Psoas muscle (tissue), 8 donors: ENCODE measurements around the gene IRX3. TPM values are rescaled to one million over a fixed set of nuclear protein-coding genes. Genes with fewer than 3 reads are reported as not detected.

Source experiments
- ATAC-seq, 4 donors: fragments of 200-7000 bp; cut with Tn5 transposase; one replicate each; pipeline ENCODE4 v1.9.1; 2020; ENCODE audit warnings: moderate library complexity in 3 of 4, mild to moderate bottlenecking in 2 of 4
- DNase-seq, 2 donors: peaks; one replicate each; pipeline ENCODE4 v3.0.0-alpha.2; 2020
- H3K27ac ChIP-seq: fragments of 200-600 bp; one replicate; pipeline ENCODE4 v1.8.0; 2022
- H3K27me3 ChIP-seq, 3 donors: fragments of 200-600 bp in 1 of 3; one replicate each; pipeline versions ENCODE4 v1.6.1 to v1.8.0; 2013 to 2022; ENCODE audit warnings: low read length in 2 of 3, mild to moderate bottlenecking in 2 of 3, moderate library complexity in 1 of 3; ENCODE audit not compliant: insufficient read depth in 3 of 3
- H3K36me3 ChIP-seq, 2 donors: fragments of 200-600 bp in 1 of 2; one replicate each; pipeline versions ENCODE4 v1.6.1 to v1.8.0; 2013 to 2022; ENCODE audit warnings: low read depth in 1 of 2, mild to moderate bottlenecking in 1 of 2, moderate library complexity in 1 of 2; ENCODE audit not compliant: insufficient read depth in 1 of 2
- H3K4me1 ChIP-seq: fragments of 200-600 bp; one replicate; pipeline ENCODE4 v1.8.0; 2022
- H3K4me3 ChIP-seq: fragments of 200-600 bp; one replicate; pipeline ENCODE4 v1.8.0; 2022; ENCODE audit warnings: mild to moderate bottlenecking
- H3K9me3 ChIP-seq: fragments of 200-600 bp; one replicate; pipeline ENCODE4 v1.8.0; 2022
- WGBS, 3 donors: extraction: QIAGEN DNeasy Blood & Tissue Kit; methylation state at CpG; one replicate each; pipeline versions ENCODE4 v1.1.6 to v1.1.7; 2013; 5-methylcytosine and 5-hydroxymethylcytosine counted together
- intact Hi-C, 2 donors: fragments of 100-400 bp; cut with DNase I; formaldehyde crosslinking; loops; one replicate each; pipeline versions ENCODE4 v1.11.0 to v1.14.2; 2022
- polyA plus RNA-seq, 3 donors: library from polyadenylated mRNA; stranded (reverse); fragments of 200-250 nt; gene quantifications; one replicate each; pipeline ENCODE4 v1.2.3, GENCODE V29; 2013
- total RNA-seq, 4 donors: library from RNA; stranded (reverse); fragmentation: NEBNext Ultra II Directional in 2 of 4; extraction: Animal tissue kit (Norgen Biotek cat#: 25700) in 2 of 4; gene quantifications; one replicate each; pipeline versions ENCODE4 v1.2.1 to v1.2.4, GENCODE V29; 2021 to 2023
- TF ChIP-seq, protein P1 (sequence below): fragments of 200-600 bp; IDR thresholded peaks from one replicate; pipeline ENCODE4 v1.8.0; 2022; ENCODE audit warnings: antibody characterized with exemption
- donor health status: healthy with polysubstance abuse.
- donor health status: DM: no; HTN: no; CAD: no; lungs with moderate emphysema.
- donor health status: Bipolar disorder and iron deficiency.
- donor health status: healthy.
- donor health status: DM: yes; HTN: yes; CAD: no.
- donor health status: DM: no; HTN: no; CAD: no.
- donor health status: DM: no; HTN: no; CAD: no.
- donor health status: DM: yes; HTN: yes; CAD: no.

The IRX3 gene
- total and polyA plus RNA-seq, 7 donors: 0.94 to 27.6 (median 9.8) TPM

DNA sequence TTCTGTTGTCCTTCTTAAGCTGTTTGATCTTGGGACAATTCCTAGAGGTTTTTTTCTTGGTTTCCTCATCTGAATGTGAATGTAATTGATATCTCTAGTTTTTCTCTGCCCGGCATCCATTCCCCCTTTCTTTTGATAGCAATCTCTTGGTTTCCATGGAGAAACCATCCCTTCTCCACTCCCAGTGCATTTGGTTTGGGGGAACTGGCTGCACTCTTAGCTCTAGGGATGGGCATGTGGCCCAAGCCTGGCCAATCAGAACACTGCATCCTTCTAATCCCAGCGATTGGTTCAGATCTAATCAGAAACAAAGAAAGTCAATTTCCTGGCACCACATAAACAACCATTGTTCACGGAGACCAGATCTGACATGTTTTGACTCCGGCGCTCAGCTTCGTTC is 45.1 kb downstream of the IRX3 start:
- no peak overlapping the region for H3K27ac ChIP-seq
- TF ChIP-seq, protein P1, sequence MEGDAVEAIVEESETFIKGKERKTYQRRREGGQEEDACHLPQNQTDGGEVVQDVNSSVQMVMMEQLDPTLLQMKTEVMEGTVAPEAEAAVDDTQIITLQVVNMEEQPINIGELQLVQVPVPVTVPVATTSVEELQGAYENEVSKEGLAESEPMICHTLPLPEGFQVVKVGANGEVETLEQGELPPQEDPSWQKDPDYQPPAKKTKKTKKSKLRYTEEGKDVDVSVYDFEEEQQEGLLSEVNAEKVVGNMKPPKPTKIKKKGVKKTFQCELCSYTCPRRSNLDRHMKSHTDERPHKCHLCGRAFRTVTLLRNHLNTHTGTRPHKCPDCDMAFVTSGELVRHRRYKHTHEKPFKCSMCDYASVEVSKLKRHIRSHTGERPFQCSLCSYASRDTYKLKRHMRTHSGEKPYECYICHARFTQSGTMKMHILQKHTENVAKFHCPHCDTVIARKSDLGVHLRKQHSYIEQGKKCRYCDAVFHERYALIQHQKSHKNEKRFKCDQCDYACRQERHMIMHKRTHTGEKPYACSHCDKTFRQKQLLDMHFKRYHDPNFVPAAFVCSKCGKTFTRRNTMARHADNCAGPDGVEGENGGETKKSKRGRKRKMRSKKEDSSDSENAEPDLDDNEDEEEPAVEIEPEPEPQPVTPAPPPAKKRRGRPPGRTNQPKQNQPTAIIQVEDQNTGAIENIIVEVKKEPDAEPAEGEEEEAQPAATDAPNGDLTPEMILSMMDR: no peak
- ATAC-seq: no peak

DNA sequence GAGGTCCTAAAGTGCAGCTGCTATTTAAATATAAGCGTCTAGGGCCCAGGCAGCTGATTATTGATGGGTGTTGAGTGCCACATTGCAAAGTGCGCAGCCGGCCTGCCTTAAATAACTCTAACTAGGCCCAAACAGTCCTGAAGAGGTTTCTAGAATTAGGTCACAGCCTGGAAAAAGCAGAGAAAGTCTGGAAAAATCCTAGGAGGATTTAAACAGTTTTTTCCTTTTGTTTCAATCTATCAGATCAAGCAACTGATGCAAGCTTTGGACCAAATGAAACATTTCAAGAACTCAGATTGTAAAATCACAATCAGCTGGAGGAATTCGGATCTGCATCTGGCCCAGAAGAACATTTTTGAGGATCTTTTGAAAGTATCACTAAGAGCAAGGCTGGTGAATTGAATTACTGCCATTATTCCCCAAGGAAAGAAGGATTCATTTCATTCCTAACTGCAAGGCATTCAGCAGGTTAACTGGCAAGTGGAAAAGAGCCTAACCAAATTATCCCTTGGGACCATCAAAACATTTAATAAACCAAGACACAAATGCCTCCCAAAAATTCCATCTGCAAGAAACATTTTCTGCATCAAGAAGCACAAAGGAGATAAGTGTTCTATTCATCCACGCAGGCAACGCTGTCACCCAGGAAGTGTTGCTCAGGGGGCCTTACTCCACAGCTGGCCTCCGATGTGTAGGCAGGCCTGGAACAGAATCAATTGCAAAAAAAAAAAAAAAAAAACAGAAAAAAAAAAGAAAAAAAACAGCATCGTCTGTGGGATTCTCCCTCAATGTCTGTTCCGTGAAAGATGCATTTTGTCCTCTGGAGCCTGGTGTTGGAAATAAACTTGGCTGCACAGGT is 46.1 kb downstream of the IRX3 start:
- no peaks in the 10 kb centered on the region for H3K9me3 ChIP-seq
- intact Hi-C loops: no loop called here
- WGBS, 3 donors: 54 to 69% (median 57%) methylated on average over 9 of the region's 9 CpGs
- no peak overlapping the region for H3K27ac ChIP-seq
- H3K4me3 ChIP-seq: no peak overlapping the region
- DNase-seq (no peak), ATAC-seq (peak in 1 of 4 donors; percentile 45)
- TF ChIP-seq, protein P1: no peak
- H3K36me3 ChIP-seq: no peaks in the 10 kb centered on the region
- H3K27me3 ChIP-seq: no peaks in the 10 kb centered on the region
- H3K4me1 ChIP-seq: no peaks in the 10 kb centered on the region

More for the DNA sequence above, 45.1 kb downstream of the IRX3 start:
- H3K27me3 ChIP-seq: no peaks in the 10 kb centered on the region
- no peaks in the 10 kb centered on the region for H3K4me1 ChIP-seq
- no peaks in the 10 kb centered on the region for H3K36me3 ChIP-seq
- intact Hi-C loops: no loop called here
- 88 to 93% (median 90%) methylated on average over 6 of the region's 6 CpGs for WGBS, 3 donors
- DNase-seq: no peak
- H3K9me3 ChIP-seq: no peaks in the 10 kb centered on the region
- no peak overlapping the region for H3K4me3 ChIP-seq

DNA sequence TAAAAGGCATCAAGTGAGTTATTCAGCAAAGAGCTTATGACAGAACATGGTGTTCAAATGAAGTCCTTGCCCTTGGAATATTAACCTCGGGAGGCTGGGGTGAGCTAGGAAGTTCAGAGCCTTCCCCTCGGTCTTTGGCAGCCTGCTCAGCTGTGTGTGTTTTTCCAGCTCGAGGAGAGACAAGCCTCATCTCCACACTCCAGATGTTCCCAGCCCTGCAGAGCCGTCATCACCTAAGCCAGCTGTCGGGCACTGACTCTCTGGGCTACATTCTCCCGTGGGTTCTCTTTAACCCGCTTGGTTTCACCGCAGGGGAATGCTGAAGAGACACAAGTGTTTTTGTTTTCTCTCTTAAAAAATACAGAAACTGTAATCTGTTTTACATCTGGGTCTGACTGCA is 47.1 kb downstream of the IRX3 start:
- TF ChIP-seq, protein P1: no peak
- H3K27me3 ChIP-seq: no peaks in the 10 kb centered on the region
- DNase-seq (peak; percentile 23 to 73), ATAC-seq (peak in 2 of 4 donors; percentile 58 to 63)
- WGBS, 3 donors: 31 to 42% (median 42%) methylated on average over 8 of the region's 8 CpGs
- H3K4me3 ChIP-seq: no peak overlapping the region
- H3K36me3 ChIP-seq: no peaks in the 10 kb centered on the region
- intact Hi-C loops: no loop called here
- H3K27ac ChIP-seq: no peak overlapping the region
- no peaks in the 10 kb centered on the region for H3K9me3 ChIP-seq
- H3K4me1 ChIP-seq: no peaks in the 10 kb centered on the region

DNA sequence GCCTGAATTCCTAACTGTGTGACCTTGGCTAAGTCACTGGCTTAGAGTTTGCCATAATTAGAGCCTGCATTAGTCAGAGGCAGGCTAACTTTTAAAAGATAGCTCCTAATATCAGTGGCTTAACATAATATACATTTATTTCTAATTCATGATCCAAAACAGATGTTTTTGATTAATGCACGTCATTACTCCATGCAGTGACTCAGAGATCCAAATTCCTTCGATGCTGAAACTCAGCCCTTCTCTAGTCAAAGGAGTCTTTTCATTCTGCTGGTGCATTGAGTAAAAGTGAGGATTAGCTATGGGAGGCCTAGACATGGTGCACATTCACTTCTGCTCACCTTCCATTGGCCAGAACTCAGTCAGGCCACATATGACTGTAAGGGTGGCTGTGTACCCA is 49.8 kb downstream of the IRX3 start:
- no peaks in the 10 kb centered on the region for H3K4me1 ChIP-seq
- no peaks in the 10 kb centered on the region for H3K36me3 ChIP-seq
- intact Hi-C loops: no loop called here
- no peaks in the 10 kb centered on the region for H3K9me3 ChIP-seq
- ATAC-seq (no peak), DNase-seq (no peak)
- no peak overlapping the region for H3K27ac ChIP-seq
- no peaks in the 10 kb centered on the region for H3K27me3 ChIP-seq
- no peak overlapping the region for H3K4me3 ChIP-seq
- WGBS, 3 donors: 59 to 72% (median 63%) methylated on average over 2 of the region's 2 CpGs
- TF ChIP-seq, protein P1: no peak
